SK-N-DZ (cell line): ENCODE measurements around the gene CDH4.

Source experiments
- DNase-seq: peaks from one replicate; pipeline ENCODE4 v3.0.0-alpha.2; 2015; ENCODE audit warnings: low spot score

CDH4 gene

GRCh38 chr20:61325718-61326117, 73.7 kb downstream of the CDH4 start:
- DNase-seq: no peak

GRCh38 chr20:61328911-61329558, 77.0 kb downstream of the CDH4 start:
- DNase-seq: peak; percentile 68

DNA sequence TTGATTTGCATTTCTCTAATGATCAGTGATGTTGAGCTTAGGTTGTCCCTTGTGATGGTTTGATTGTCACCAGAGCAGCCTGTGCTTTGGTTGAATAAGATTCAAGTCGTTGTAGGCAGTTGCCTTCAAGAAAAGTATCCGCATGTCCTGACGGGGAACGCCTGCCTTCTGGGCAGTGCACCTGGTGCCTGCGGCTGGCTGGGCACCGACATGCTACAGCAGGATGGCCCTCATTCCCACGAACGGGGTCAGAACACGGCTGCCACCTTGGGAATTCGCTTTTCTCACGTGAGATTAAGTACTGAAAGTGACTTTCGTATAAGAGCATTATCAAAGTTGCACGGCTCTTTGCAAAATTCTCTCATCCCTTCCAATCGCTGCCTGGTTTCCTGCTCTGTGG, 78.4 kb downstream of the CDH4 start:
- no peak for DNase-seq

- peak; percentile 16 for DNase-seq
Observed at GRCh38 chr20:61331543-61331942, 79.5 kb downstream of the CDH4 start.

GRCh38 chr20:61332016-61332975, 80.2 kb downstream of the CDH4 start:
- no peak for DNase-seq

GRCh38 chr20:61333484-61334108, 81.5 kb downstream of the CDH4 start:
- no peak for DNase-seq

DNA sequence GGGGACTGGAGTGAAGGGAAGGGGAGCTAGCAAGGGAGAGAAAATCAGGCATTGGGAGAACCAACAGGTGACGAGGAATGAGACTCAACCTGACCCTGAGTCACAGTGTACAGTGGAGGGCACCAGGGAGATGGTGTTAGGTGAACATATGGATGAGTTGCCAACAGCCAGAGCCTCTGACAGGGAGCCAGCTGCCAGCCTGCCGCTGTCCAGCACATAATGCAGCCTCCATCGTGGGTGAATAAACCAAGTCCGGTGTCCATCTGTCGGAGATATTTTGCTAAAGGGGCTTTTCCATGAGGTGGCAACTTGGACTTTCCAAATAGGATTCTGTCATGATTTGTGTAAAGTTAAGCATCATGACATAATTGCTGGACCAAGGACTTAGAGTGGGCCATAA, 88.1 kb downstream of the CDH4 start:
- DNase-seq: no peak

DNA sequence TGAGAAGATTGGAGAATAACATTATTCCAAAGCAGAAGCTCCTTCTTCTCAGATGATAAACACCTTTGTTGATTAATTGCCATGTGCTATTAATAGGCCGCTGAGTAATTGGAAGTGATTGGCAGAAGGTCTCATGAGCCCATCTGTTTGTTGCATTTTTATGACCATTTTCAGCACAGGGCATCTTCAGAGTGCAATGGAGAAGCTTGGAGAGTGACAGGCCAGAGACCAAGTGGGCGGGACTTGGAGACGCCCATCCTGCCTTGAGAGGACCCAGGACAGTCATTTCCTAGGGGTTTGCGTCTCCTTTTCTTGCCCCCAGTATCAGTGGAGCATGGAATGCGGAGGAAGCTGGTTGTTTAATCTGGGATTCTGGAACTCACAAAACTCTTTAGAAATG, 89.5 kb downstream of the CDH4 start:
- no peak for DNase-seq

GRCh38 chr20:61343934-61344333, 91.9 kb downstream of the CDH4 start:
- no peak for DNase-seq

DNA sequence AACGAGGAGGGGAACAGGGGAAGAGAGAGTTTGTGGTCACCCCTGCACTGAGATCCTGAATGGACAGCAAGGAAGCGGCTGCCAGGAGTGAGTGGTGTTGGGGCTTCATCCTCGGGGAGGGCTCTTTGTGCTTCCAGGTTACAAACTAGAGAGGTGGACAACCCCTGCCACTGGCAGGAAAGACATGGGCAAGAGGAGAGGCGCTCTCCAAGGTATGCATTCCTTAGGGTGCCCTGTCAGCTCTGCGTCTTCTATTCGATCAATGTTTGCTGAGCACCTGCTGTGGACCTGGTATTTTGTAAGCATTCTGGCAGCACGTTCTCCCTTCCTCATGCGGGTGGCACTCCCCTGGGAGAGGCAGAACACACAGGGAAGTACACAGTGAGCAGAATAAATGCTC, 93.6 kb downstream of the CDH4 start:
- no peak for DNase-seq

- no peak for DNase-seq
Observed at GRCh38 chr20:61346996-61347395, 94.9 kb downstream of the CDH4 start.

DNA sequence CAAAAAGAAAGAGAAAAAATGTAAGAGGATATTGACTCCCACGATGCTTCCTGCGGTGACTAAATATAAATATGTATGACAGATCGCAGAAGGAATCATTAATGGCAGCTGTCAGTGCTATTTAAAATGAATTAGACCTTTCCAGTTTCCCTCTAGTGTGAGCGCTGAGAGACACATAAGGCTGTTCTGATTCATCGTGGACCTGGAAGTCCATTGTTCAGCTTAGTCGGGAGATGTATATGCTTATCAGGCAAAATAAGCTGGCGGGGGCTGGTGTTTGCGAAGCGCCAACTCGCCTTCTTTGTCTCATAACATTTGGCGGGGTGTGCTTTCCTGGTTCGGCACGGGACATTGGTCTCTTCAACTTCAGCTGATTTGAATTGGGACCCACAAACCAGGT, 95.4 kb downstream of the CDH4 start:
- DNase-seq: no peak

DNA sequence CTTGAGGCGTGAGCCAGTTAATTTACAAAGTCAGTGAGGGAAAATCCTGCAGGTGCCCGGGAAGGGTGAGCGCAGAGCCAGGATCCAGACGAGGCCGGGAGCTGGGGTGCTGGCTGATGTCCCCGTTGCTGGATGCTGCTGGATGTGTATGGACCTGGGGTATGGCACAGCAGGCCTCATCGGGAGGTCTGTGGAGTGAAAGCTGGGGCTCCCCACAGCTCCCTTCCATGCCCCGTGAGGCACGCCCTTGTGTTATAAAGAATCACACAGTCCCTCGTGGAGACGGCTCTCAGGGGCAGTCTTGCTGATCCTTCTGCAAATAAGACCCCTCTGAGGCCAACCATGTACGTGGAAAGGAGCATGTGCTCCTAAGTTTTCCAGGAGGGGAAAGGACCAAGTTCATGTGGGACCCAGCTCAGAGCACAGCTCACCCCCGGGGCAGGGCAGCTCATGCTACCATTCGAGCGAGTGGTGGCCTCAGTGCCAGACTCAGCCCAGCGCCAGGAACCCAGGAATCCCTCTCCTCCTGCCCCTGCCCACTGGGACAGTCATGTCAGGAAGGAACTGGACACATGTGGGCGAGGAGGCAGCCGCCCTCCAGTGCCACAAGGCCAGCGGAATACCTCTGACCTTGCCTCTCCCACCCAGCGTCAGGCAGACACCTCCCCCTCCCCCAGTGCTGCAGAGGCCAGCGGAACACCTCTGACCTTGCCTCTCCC, 97.5 kb downstream of the CDH4 start:
- DNase-seq: no peak

DNA sequence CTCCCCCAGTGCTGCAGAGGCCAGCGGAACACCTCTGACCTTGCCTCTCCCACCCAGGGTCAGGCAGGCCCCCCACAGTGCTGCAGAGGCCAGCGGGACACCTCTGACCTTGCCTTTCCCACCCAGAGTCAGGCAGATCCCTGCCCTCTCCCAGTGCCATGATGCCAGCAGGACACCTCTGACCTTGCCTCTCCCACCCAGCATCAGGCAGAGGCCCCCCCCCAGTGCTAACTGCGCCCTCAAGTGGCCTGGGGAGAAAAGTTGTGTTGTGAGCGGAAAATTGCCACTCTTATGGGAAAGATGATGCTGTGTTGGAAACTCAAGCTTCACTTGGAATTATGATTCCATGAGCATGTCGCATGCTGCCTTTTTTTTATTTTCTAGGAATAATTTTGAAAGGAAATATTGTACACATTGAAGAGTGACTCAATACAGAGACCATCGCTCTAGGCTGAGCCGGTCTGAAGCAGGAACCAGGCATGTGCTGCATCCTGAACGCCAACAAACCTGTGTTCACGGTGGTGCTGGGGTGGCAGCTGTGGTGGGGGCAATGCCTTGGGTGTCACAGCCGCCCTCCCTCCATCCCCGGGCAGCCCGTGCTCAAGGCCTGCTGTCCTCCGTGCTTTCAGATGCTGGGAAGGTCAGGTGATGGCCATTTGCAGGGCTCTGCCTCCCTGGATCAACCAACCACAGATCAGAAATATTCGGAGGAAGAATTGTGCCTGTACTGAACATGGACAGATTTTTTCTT, 98.6 kb downstream of the CDH4 start:
- DNase-seq: no peak

DNA sequence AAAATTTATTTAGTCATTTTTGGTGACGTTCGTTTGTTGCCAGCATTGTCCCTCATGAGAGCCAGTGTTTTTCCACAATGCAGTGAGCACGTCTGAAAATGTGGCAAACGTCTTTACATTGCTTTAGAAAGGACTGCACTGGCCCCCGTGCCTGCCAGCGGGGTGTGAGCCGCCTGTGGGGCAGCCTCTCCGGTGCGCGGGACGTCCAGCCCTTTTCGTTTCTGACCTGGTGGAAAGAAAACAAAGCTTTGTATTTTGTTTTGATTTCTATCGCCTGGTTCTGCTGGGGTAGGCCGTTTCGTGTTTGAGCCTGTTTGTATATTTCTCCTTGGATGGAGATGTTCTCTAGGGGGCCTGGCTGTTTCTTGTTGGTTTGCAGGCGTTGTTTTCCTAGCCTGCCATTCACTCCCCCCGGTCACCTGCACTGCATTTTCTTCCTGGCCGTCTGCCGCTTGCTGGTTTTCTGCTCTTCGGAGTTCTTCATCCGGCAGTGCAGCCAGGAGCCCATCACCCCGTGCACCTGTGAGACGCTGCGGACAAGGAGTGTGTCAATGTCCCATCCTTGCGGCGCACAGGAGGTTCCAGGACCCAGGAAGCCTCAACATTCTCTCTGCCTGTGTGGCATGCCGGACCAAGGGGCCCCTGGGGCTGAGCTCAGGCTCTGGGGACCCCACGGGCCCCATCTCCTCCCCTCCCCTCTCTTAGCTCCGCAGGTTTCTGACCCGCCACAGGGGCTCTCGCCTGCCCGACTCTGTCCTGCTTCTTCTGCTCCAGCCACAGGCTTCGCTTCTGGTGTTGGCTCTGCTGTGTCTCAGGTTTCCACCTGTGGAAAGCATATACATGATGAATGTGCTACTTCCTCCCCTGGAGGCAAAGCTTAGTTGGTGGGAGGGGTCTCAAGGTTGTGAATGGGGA, 100.5 kb downstream of the CDH4 start:
- no peak for DNase-seq

GRCh38 chr20:61353261-61354000, 101.4 kb downstream of the CDH4 start:
- DNase-seq: no peak

DNA sequence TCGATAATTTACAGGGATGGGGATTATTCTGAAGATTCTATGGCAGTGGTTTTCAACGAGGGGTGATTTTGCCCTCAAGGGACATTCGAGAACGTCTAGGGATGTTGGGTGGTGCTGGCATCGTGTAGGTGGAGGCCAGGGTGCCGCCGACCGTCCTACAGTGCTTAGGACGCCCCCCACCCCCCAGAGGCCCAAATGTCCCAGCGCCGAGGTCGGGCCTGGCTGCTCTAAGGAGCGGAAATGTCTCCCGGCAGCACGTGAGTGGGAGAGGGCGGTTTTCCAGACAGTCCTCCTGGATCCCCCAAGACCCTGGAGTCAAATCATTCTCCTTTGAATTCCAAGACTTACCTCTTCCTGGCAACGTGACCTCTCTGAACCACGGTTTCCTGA, 101.9 kb downstream of the CDH4 start:
- no peak for DNase-seq

- no peak for DNase-seq
Observed at GRCh38 chr20:61354501-61354900, 102.4 kb downstream of the CDH4 start.

- no peak for DNase-seq
Observed at GRCh38 chr20:61354901-61355495, 102.9 kb downstream of the CDH4 start.
